GM12874 (cell line): ENCODE measurements around the gene NFAM1.

Experiments
- CTCF ChIP-seq: IDR thresholded peaks from 2 replicates; pipeline ENCODE4 v1.5.1; 2011; ENCODE audit warnings: low read depth, mild to moderate bottlenecking, control low read depth, low read length, moderate library complexity; ENCODE audit not compliant: insufficient read depth

Gene NFAM1, protein sequence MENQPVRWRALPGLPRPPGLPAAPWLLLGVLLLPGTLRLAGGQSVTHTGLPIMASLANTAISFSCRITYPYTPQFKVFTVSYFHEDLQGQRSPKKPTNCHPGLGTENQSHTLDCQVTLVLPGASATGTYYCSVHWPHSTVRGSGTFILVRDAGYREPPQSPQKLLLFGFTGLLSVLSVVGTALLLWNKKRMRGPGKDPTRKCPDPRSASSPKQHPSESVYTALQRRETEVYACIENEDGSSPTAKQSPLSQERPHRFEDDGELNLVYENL

GRCh38 chr22:42432020-42432596, at the start of gene NFAM1:
TSS of gene NFAM1 (minus strand) at chr22:42432403. CDS start at chr22:42432357, 46 bp downstream.
- no peak for TF ChIP-seq CTCF

- TF ChIP-seq CTCF = no peak
Measured at GRCh38 chr22:42475122-42475521, 42.9 kb upstream of the NFAM1 start.

DNA sequence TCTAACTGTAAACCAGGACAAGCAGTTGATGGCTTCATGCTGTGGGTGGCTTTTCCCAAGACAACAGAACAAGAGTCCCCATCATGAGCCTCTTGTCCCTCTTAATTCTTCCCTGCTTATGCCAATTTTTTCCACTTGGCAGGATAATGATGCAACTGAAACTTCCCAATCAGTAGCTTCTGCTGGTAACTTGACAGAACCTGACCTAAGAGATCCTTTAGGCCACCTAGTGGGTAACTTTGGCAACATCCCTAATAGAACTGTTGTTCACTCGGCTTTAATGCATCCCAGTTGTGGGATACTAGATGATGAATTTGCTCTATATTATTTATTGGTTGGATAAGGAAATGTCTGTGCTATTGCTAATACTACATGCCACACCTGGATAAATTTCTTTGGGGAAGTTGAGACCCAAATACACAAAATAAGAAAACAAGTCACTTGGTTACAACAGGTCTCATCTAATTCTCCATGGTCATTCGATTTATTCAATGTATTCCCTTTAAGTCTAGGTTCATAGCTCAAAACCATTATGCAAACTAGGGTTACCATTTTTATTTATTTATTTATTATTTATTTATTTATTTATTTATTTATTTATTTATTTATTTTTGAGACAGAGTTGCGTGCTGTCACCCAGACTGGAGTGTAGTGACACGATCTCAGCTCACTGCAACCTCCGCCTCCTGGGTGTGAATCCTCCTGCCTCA, 41.4 kb upstream of the NFAM1 start:
- peak; percentile 75 for TF ChIP-seq CTCF

GRCh38 chr22:42472671-42473070, 40.5 kb upstream of the NFAM1 start:
- no peak for TF ChIP-seq CTCF

- TF ChIP-seq CTCF = no peak
Measured at GRCh38 chr22:42471441-42471840, 39.2 kb upstream of the NFAM1 start.

- no peak for TF ChIP-seq CTCF
Measured at GRCh38 chr22:42470366-42471082, 38.3 kb upstream of the NFAM1 start.

DNA sequence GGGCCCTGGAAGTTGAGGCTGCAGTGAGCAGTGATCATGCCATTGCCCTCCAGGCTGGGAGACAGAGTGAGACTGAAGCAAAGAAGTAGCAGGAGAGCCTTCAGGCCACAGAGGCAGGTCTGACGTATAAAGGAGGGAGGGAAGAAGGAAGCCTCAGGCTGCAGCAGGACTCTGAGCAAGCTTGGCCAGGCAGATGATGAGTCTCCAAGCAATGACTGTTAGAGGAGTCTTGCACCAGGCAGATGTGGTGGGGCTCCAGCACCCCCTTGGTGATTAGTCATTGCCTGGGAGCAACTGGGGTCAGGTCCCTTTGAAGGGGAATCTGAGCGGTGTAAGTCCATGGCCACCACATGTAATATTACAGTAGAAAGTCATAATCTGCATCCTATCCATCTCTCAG, 36.6 kb upstream of the NFAM1 start:
- TF ChIP-seq CTCF = no peak
